K562 (cell line): Measurements from ENCODE around the gene HMOX2. TPM values are rescaled to one million over a fixed set of nuclear protein-coding genes. Genes with fewer than 3 reads are reported as not detected.
A peak's percentile ranks its signal among the peaks of the same experiment; 100 is the strongest.

Experiments used
- ATAC-seq: fragments of 200-7000 bp; cut with Tn5 transposase; 3 replicates; pipeline ENCODE4 v1.9.1; 2020; ENCODE audit warnings: moderate library complexity
- BruUV-seq: library from RNA; stranded (reverse); fragments of 400-500 nt; replicated peaks from 2 replicates; lab custom pipeline; 2021; lab: Mats Ljungman, UMichigan
- CTCF ChIA-PET: fragments of 300-600 bp; formaldehyde crosslinking; extraction: SDS; loops from one replicate; lab custom pipeline; 2021; ENCODE audit warnings: low intra/inter-chr PET ratio; lab: Yijun Ruan, JAX
- POLR2A ChIA-PET: fragments of 300-600, 350-650 bp; sonication (Branson Sonifier 250); formaldehyde crosslinking; extraction: SDS; loops from one replicate; lab custom pipeline; 2021; ENCODE audit warnings: antibody characterized with exemption, inconsistent platforms; lab: Yijun Ruan, JAX
- DNase-seq, 4 experiments: peaks; one replicate each; pipeline versions ENCODE4 v3.0.0 to v3.0.0-alpha.2; 2011 to 2018; ENCODE audit warnings: low spot score in 3 of 4, mixed read lengths in 3 of 4; ENCODE audit errors: extremely low read depth in 1 of 4
- FAIRE-seq: peaks from 2 replicates; lab custom pipeline; 2011; peaks lifted over from hg19 to GRCh38; lab: Jason Lieb, UNC
- H2AFZ ChIP-seq: 2 replicates; pipeline ENCODE4 v1.6.0; 2011; ENCODE audit warnings: low read depth, low read length, control low read depth, inconsistent platforms
- H3K27ac ChIP-seq: fragments of 200-600 bp; 3 replicates; pipeline ENCODE4 v1.8.0; 2011; ENCODE audit warnings: low read depth, mild to moderate bottlenecking, control low read depth, inconsistent platforms, low read length, moderate library complexity, mixed read lengths; ENCODE audit errors: extremely low read depth
- H3K27me3 ChIP-seq, 2 experiments: fragments of 300-600 bp in 1 of 2; 2 replicates in 1 of 2; 3 replicates in 1 of 2; pipeline versions ENCODE4 v1.6.0 to v1.8.0; 2011; ENCODE audit warnings: inconsistent platforms in 2 of 2, low read length in 2 of 2, mild to moderate bottlenecking in 1 of 2, mixed read lengths in 1 of 2, moderate library complexity in 1 of 2; ENCODE audit not compliant: control insufficient read depth in 2 of 2, insufficient read depth in 2 of 2
- H3K36me3 ChIP-seq: fragments of 300-600 bp; 3 replicates; pipeline ENCODE4 v1.8.0; 2011; ENCODE audit warnings: mild to moderate bottlenecking, low read length, inconsistent platforms; ENCODE audit not compliant: control insufficient read depth, insufficient read depth
- H3K4me1 ChIP-seq, 2 experiments: fragments of 200-600 bp in 1 of 2; replicated peaks in 1 of 2; 2 replicates in 1 of 2; 3 replicates in 1 of 2; pipeline versions ENCODE4 v1.5.1 to v1.8.0; 2011; ENCODE audit warnings: inconsistent platforms in 2 of 2, low read length in 2 of 2, mild to moderate bottlenecking in 1 of 2, mixed read lengths in 1 of 2, moderate library complexity in 1 of 2; ENCODE audit not compliant: control insufficient read depth in 2 of 2, insufficient read depth in 2 of 2
- H3K4me2 ChIP-seq: 2 replicates; pipeline ENCODE4 v1.6.1; 2011; ENCODE audit warnings: low read length, control low read depth, inconsistent platforms, mixed read lengths; ENCODE audit not compliant: insufficient read depth
- H3K4me3 ChIP-seq: fragments of 200-600 bp; sonication (generic), shearing (Covaris generic); 2 replicates; pipeline ENCODE4 v1.5.1; 2016; ENCODE audit warnings: control low read depth, inconsistent platforms
- H3K79me2 ChIP-seq: fragments of 200-600 bp; 3 replicates; pipeline ENCODE4 v1.8.0; 2011; ENCODE audit warnings: low read length, inconsistent platforms; ENCODE audit not compliant: control insufficient read depth, insufficient read depth
- H3K9ac ChIP-seq, 2 experiments: 2 replicates each; pipeline versions ENCODE4 v1.6.0 to v1.6.1; 2011; ENCODE audit warnings: low read depth in 2 of 2, low read length in 2 of 2, control low read depth in 1 of 2, inconsistent platforms in 1 of 2, mild to moderate bottlenecking in 1 of 2, mixed read lengths in 1 of 2; ENCODE audit not compliant: insufficient read depth in 1 of 2
- H3K9me1 ChIP-seq: one replicate; pipeline ENCODE4 v1.6.0; 2011; ENCODE audit warnings: inconsistent platforms, mild to moderate bottlenecking, low read length, moderate library complexity; ENCODE audit not compliant: control insufficient read depth, insufficient read depth
- H3K9me3 ChIP-seq: replicated peaks from 2 replicates; pipeline ENCODE4 v1.5.1; 2011; ENCODE audit warnings: low read depth, low read length, inconsistent platforms; ENCODE audit not compliant: control insufficient read depth, insufficient read depth
- H4K20me1 ChIP-seq: replicated peaks from 2 replicates; pipeline ENCODE4 v1.6.1; 2011; ENCODE audit warnings: low read length, inconsistent platforms, mixed read lengths; ENCODE audit not compliant: control insufficient read depth, insufficient read depth
- C11orf30 ChIP-seq: fragments of 450-650 bp; IDR thresholded peaks from 2 replicates; pipeline ENCODE4 v1.6.1; 2016; ENCODE audit warnings: low read depth, mild to moderate bottlenecking
- MAFF ChIP-seq: IDR thresholded peaks from 2 replicates; pipeline ENCODE4 v1.6.1; 2012; ENCODE audit warnings: low read length, improper control_type of control experiment
- MAFG ChIP-seq: fragments of 450-650 bp; conservative IDR thresholded peaks from 2 replicates; pipeline ENCODE4 v1.6.1; 2016; ENCODE audit warnings: missing genetic modification characterization, missing compliant biosample characterization
- NFE2 ChIP-seq: IDR thresholded peaks from 2 replicates; pipeline ENCODE4 v1.6.1; 2014; ENCODE audit warnings: antibody characterized with exemption, low read depth
- NFE2L1 ChIP-seq: fragments of 450-650 bp; IDR thresholded peaks from 2 replicates; pipeline ENCODE4 v1.6.1; 2016; ENCODE audit warnings: missing genetic modification characterization, low read depth, mild to moderate bottlenecking, missing compliant biosample characterization, moderate library complexity, borderline replicate concordance
- POU5F1 ChIP-seq: fragments of 150-350 bp; IDR thresholded peaks from 2 replicates; pipeline ENCODE4 v1.6.1; 2014; ENCODE audit warnings: borderline replicate concordance, low read length, low read depth, mild to moderate bottlenecking; ENCODE audit not compliant: partially characterized antibody
- ZNF316 ChIP-seq: fragments of 450-650 bp; IDR thresholded peaks from 2 replicates; pipeline ENCODE4 v1.6.1; 2016
- ZNF79 ChIP-seq: fragments of 250-450 bp; sonication (Bioruptor Pico); IDR thresholded peaks from 2 replicates; pipeline ENCODE4 v1.4.0; 2020; ENCODE audit warnings: low read depth, mild to moderate bottlenecking, moderate library complexity
- WGBS: fragments of 100-300 bp; shearing (Covaris generic); methylation state at CpG from one replicate; pipeline ENCODE4 v1.1.6; 2016; ENCODE audit warnings: low coverage, mixed read lengths; ENCODE audit not compliant: insufficient coverage; ENCODE audit errors: missing lambda C conversion rate; 5-methylcytosine and 5-hydroxymethylcytosine counted together
- in situ Hi-C: fragments of 300-500 bp; cut with MboI; formaldehyde crosslinking; loops from 4 replicates; pipeline ENCODE4 v1.15.0; 2018; ENCODE audit warnings: inconsistent platforms, mixed read lengths
- intact Hi-C: fragments of 100-400 bp; cut with micrococcal nuclease; formaldehyde crosslinking; loops from 2 replicates; pipeline ENCODE4 v1.14.2; 2022
- polyA plus RNA-seq, 8 experiments: library from polyadenylated mRNA; depleted of rRNA in 4 of 8; stranded (reverse) in 5 of 8; unstranded in 3 of 8; fragments of >200 nt; fragmentation: Nextera tagmentation in 2 of 8; fragmentation: Illumina TruSeq in 1 of 8; extraction: Ambion mirVana in 2 of 8; extraction: Trizol in 1 of 8; gene quantifications; 2 replicates each; pipeline versions ENCODE4 v1.2.1 to v1.2.3, GENCODE V29; 2011 to 2014; ENCODE audit warnings: inconsistent platforms in 1 of 8, missing spikeins in 1 of 8
- total RNA-seq, 7 experiments: library from RNA; depleted of rRNA in 6 of 7; stranded (reverse); fragments of >200 nt in 6 of 7; fragmentation: Illumina TruSeq in 2 of 7; extraction: Trizol in 2 of 7; gene quantifications; 2 replicates each; pipeline versions ENCODE4 v1.2.1 to v1.2.3, GENCODE V29; 2011 to 2021; ENCODE audit warnings: low replicate concordance in 1 of 7

Gene HMOX2
- total and polyA plus RNA-seq, 9 of the 15 experiments (the other 6 are each of a cell fraction or from before 2014, with no cell fraction given) = 26.8 to 87.4 (median 57.4) TPM

GRCh38 chr16:4435337-4436067 is 40.7 kb upstream of the HMOX2 start:
- H3K36me3 ChIP-seq = peaks cover 76% of the 10 kb centered on the region
- 93% methylated on average over 8 of the region's 8 CpGs for WGBS
- ChIA-PET POLR2A (interaction anchor here (0.8 to 1.7 kb wide), 4 partner anchors 9 to 181 kb away, joined by 3 to 5 read pairs (median 4); partner anchors contain the start of gene HMOX2), CTCF (no interaction called here)
- peak overlapping the region; percentile 6; the same call in 1 of the 3 replicates for H3K27ac ChIP-seq
- TF ChIP-seq C11orf30 = peak; percentile 64
- TF ChIP-seq NFE2 = peak; percentile 57
- TF ChIP-seq NFE2L1 = peak; percentile 39; the same call in 1 of the 2 replicates
- TF ChIP-seq ZNF316 = peak; percentile 74
- no peak for TF ChIP-seq ZNF79 (CRISPR knock-in tag)
- no peak for TF ChIP-seq POU5F1
- TF ChIP-seq MAFF = peak; percentile 23; the same call in 1 of the 2 replicates
- TF ChIP-seq MAFG = peak; percentile 75
- no peaks in the 10 kb centered on the region for H3K9me1 ChIP-seq
- ATAC-seq (no peak), FAIRE-seq (no peak), DNase-seq (no peak)
- no peaks in the 10 kb centered on the region for H3K9me3 ChIP-seq
- H2AFZ ChIP-seq = no peak overlapping the region
- no peak overlapping the region for H3K4me3 ChIP-seq
- intact Hi-C loops = no loop called here
- peak overlapping the region; percentile 16; the same call in 1 of the 2 replicates for H3K4me2 ChIP-seq
- no peaks in the 10 kb centered on the region for H3K27me3 ChIP-seq
- peaks cover 13 to 23% of the 10 kb centered on the region in 2 experiments; a peak in 4 of 5 replicates for H3K4me1 ChIP-seq
- H3K79me2 ChIP-seq = peaks cover 50% of the 10 kb centered on the region
- peak overlapping the region in 1 of 2 experiments; percentile 12; a peak in 1 of 4 replicates for H3K9ac ChIP-seq
- in situ Hi-C loops = no loop called here
- no peaks in the 10 kb centered on the region for H4K20me1 ChIP-seq
- BruUV-seq = no TSS peak
